K562 (cell line): ENCODE results near the gene MADCAM1. TPM values are rescaled to one million over a fixed set of nuclear protein-coding genes. Genes with fewer than 3 reads are reported as not detected.

Experiments
- ATF7 ChIP-seq: fragments of 450-650 bp; IDR thresholded peaks from 2 replicates; pipeline ENCODE4 v1.7.1; 2014; ENCODE audit warnings: mild to moderate bottlenecking, moderate library complexity
- ETS1 ChIP-seq: conservative IDR thresholded peaks from 2 replicates; pipeline ENCODE4 v1.6.1; 2011; ENCODE audit warnings: low read depth, mild to moderate bottlenecking, low read length; ENCODE audit not compliant: control insufficient read depth
- ILF3 ChIP-seq: fragments of 450-650 bp; IDR thresholded peaks from 2 replicates; pipeline ENCODE4 v1.6.1; 2018; ENCODE audit warnings: antibody characterized with exemption, mild to moderate bottlenecking, moderate library complexity, borderline replicate concordance
- ILK ChIP-seq: fragments of 450-650 bp; IDR thresholded peaks from 2 replicates; pipeline ENCODE4 v1.6.1; 2016; ENCODE audit warnings: missing genetic modification characterization, low read depth, mild to moderate bottlenecking, missing compliant biosample characterization, moderate library complexity, borderline replicate concordance
- NCOR1 ChIP-seq: fragments of 450-650 bp; IDR thresholded peaks from 2 replicates; pipeline ENCODE4 v1.6.1; 2016; ENCODE audit warnings: mild to moderate bottlenecking, moderate library complexity
- PCBP1 ChIP-seq: fragments of 200-400 bp; formaldehyde crosslinking; IDR thresholded peaks from 2 replicates; pipeline ENCODE4 v1.6.1; 2018; ENCODE audit warnings: mild to moderate bottlenecking, low read depth, low read length; ENCODE audit not compliant: poor library complexity, severe bottlenecking
- PHF8 ChIP-seq: fragments of 200-600 bp; sonication (generic); IDR thresholded peaks from 2 replicates; pipeline ENCODE4 v1.6.1; 2012; ENCODE audit warnings: mixed run types, mild to moderate bottlenecking, inconsistent platforms, low read length, moderate library complexity, borderline replicate concordance
- RB1 ChIP-seq: fragments of 450-650 bp; IDR thresholded peaks from 2 replicates; pipeline ENCODE4 v1.6.1; 2017; ENCODE audit warnings: low read depth, mild to moderate bottlenecking
- RBBP5 ChIP-seq: fragments of 200-600 bp; sonication (generic); IDR thresholded peaks from 2 replicates; pipeline ENCODE4 v1.6.1; 2012; ENCODE audit warnings: borderline replicate concordance, mild to moderate bottlenecking, low read length, control low read depth, inconsistent platforms; ENCODE audit not compliant: insufficient read depth, poor library complexity, severe bottlenecking
- RBM22 ChIP-seq: fragments of 200-400 bp; formaldehyde crosslinking; IDR thresholded peaks from 2 replicates; pipeline ENCODE4 v1.6.1; 2018; ENCODE audit warnings: low read length, low read depth; ENCODE audit not compliant: poor library complexity, severe bottlenecking
- SAFB ChIP-seq: fragments of 200-400 bp; formaldehyde crosslinking; IDR thresholded peaks from 2 replicates; pipeline ENCODE4 v1.6.1; 2017; ENCODE audit warnings: low read depth, low read length, borderline replicate concordance
- SIN3B ChIP-seq: fragments of 450-650 bp; IDR thresholded peaks from 2 replicates; pipeline ENCODE4 v1.6.1; 2017; ENCODE audit warnings: low read depth, mild to moderate bottlenecking, moderate library complexity
- SOX6 ChIP-seq: fragments of 450-650 bp; IDR thresholded peaks from 2 replicates; pipeline ENCODE4 v1.6.1; 2014; ENCODE audit warnings: mild to moderate bottlenecking
- THAP7 ChIP-seq: fragments of 250-450 bp; sonication (Bioruptor Pico); IDR thresholded peaks from 2 replicates; pipeline ENCODE4 v1.5.0; 2021
- ZBTB40 ChIP-seq, 2 experiments: fragments of 450-650 bp in 1 of 2; sonication (generic) in 1 of 2; formaldehyde crosslinking in 1 of 2; IDR thresholded peaks; 2 replicates each; pipeline versions ENCODE4 v1.7.1 to v1.9.0; 2016 to 2022; ENCODE audit warnings: inconsistent platforms in 1 of 2, mild to moderate bottlenecking in 1 of 2, missing genetic modification reagents in 1 of 2
- polyA plus RNA-seq, 8 experiments: library from polyadenylated mRNA; depleted of rRNA in 4 of 8; stranded (reverse) in 5 of 8; unstranded in 3 of 8; fragments of >200 nt; fragmentation: Nextera tagmentation in 2 of 8; fragmentation: Illumina TruSeq in 1 of 8; extraction: Ambion mirVana in 2 of 8; extraction: Trizol in 1 of 8; gene quantifications; 2 replicates each; pipeline versions ENCODE4 v1.2.1 to v1.2.3, GENCODE V29; 2011 to 2014; ENCODE audit warnings: inconsistent platforms in 1 of 8, missing spikeins in 1 of 8
- total RNA-seq, 7 experiments: library from RNA; depleted of rRNA in 6 of 7; stranded (reverse); fragments of >200 nt in 6 of 7; fragmentation: Illumina TruSeq in 2 of 7; extraction: Trizol in 2 of 7; gene quantifications; 2 replicates each; pipeline versions ENCODE4 v1.2.1 to v1.2.3, GENCODE V29; 2011 to 2021; ENCODE audit warnings: low replicate concordance in 1 of 7

The MADCAM1 gene
- total and polyA plus RNA-seq, 9 of the 15 experiments (the other 6 are each of a cell fraction or from before 2014, with no cell fraction given) = 0.09 to 0.36 (median 0.09) TPM; not detected in 6

- peak; percentile 99 for TF ChIP-seq RB1
- TF ChIP-seq SAFB = peak; percentile 95
- TF ChIP-seq ETS1 = peak; percentile 99
- no peak for TF ChIP-seq PCBP1
- TF ChIP-seq THAP7 = peak; percentile 77; the same call in 1 of the 2 replicates
- peak; percentile 85 for TF ChIP-seq SIN3B
- peak; percentile 23; the same call in 1 of the 2 replicates for TF ChIP-seq NCOR1
- no peak for TF ChIP-seq ILK (tag)
- peak; percentile 68 for TF ChIP-seq SOX6
- peak; percentile 38 for TF ChIP-seq RBM22
- TF ChIP-seq PHF8 = peak; percentile 87; the same call in 1 of the 2 replicates
- TF ChIP-seq ZBTB40 (IDR thresholded peaks at IDR 0.05) = peak; percentile 76
- no peak for TF ChIP-seq ZBTB40 (CRISPR knock-in tag; IDR thresholded peaks at IDR 0.05)
- peak; percentile 62 for TF ChIP-seq RBBP5
- TF ChIP-seq ATF7 = peak; percentile 73
- peak; percentile 90; the same call in 1 of the 2 replicates for TF ChIP-seq ILF3
Observed at GRCh38 chr19:488505-489417, 7.5 kb upstream of the MADCAM1 start (continued).
